ENCODE measurements around the gene FAM174B.

DNA sequence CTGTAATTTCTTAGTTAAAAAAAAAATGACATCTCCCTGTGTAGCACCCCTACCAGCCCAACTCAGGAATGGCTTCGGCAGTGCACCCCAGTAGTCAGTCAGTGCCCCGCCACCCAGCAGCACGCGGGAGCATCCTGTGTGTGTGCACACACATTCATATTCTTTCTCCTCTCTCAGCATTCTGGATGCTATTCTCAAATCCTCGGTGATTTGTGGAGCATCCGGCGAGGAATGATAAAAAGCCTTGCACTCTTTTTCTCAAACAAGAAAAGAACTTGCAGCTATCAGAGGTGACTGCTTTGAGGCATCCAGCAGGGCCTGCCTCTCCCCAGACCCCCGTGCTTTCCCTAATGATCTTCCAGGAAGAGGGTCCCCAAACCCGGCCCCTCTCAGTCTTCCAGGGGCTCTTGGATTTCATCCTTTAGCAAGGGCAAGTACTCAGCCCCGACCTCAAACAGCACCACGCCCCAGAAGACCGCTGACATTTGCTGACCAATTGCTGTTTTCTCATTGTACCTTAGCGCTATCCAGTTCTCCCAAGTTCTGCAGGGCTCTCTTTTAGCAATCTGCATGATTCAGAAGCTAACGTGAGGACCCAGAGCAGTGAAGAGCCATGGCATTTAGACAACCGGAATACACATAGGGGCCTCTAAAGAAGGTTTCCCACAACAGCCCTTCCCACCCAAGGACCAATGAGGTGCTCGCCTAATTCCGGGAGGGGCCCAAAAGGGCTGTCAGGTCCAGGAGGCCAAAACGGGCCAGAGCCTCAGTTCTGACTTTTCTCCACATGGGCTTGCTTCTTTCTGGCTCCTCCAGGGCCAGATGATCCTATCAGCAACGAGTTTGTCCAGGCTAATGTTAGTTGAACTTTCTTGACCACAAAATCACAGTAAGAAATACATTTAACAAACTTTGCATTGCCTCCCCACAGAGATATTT is 72.2 kb downstream of the FAM174B start:
- TF ChIP-seq POLR2AphosphoS5 (IDR thresholded peaks at IDR 0.05) (no peak), POLR2A (IDR thresholded peaks at IDR 0.05) (no peak)
- TF ChIP-seq, protein P1, sequence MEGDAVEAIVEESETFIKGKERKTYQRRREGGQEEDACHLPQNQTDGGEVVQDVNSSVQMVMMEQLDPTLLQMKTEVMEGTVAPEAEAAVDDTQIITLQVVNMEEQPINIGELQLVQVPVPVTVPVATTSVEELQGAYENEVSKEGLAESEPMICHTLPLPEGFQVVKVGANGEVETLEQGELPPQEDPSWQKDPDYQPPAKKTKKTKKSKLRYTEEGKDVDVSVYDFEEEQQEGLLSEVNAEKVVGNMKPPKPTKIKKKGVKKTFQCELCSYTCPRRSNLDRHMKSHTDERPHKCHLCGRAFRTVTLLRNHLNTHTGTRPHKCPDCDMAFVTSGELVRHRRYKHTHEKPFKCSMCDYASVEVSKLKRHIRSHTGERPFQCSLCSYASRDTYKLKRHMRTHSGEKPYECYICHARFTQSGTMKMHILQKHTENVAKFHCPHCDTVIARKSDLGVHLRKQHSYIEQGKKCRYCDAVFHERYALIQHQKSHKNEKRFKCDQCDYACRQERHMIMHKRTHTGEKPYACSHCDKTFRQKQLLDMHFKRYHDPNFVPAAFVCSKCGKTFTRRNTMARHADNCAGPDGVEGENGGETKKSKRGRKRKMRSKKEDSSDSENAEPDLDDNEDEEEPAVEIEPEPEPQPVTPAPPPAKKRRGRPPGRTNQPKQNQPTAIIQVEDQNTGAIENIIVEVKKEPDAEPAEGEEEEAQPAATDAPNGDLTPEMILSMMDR (IDR thresholded peaks at IDR 0.05), result no peak

All from prostate gland (tissue), 2 donors.